OCI-LY1 (cell line): ENCODE data around the gene RASGEF1C.

Experiments
- H2AFZ ChIP-seq: fragments of 200-600 bp; sonication (generic), shearing (Covaris generic); 2 replicates; pipeline ENCODE4 v1.6.0; 2014; ENCODE audit warnings: antibody characterized with exemption, mild to moderate bottlenecking, low read length
- H3F3A ChIP-seq: fragments of 200-600 bp; sonication (generic), shearing (Covaris generic); 2 replicates; pipeline ENCODE4 v1.6.0; 2014; ENCODE audit warnings: mild to moderate bottlenecking, antibody characterized with exemption, low read length, moderate library complexity; ENCODE audit not compliant: insufficient read depth
- H3K27ac ChIP-seq: fragments of 200-600 bp; sonication (generic); 2 replicates; pipeline ENCODE4 v1.5.1; 2014; ENCODE audit warnings: low read length, mixed run types, mild to moderate bottlenecking, low read depth; ENCODE audit not compliant: poor library complexity, severe bottlenecking
- H3K27me3 ChIP-seq: fragments of 200-600 bp; sonication (generic); 2 replicates; pipeline ENCODE4 v1.6.0; 2014; ENCODE audit warnings: antibody characterized with exemption, mild to moderate bottlenecking, low read length, moderate library complexity; ENCODE audit not compliant: insufficient read depth
- H3K36me3 ChIP-seq: fragments of 200-600 bp; sonication (generic); 2 replicates; pipeline ENCODE4 v1.6.1; 2014; ENCODE audit warnings: mild to moderate bottlenecking, antibody characterized with exemption, low read length, moderate library complexity, mixed read lengths; ENCODE audit not compliant: insufficient read depth
- H3K4me1 ChIP-seq: fragments of 200-600 bp; sonication (generic); 2 replicates; pipeline ENCODE4 v1.5.1; 2014; ENCODE audit warnings: mild to moderate bottlenecking, low read length, moderate library complexity; ENCODE audit not compliant: insufficient read depth, severe bottlenecking
- H3K4me2 ChIP-seq: fragments of 200-600 bp; sonication (generic), shearing (Covaris generic); 2 replicates; pipeline ENCODE4 v1.6.1; 2014; ENCODE audit warnings: low read length
- H3K4me3 ChIP-seq: fragments of 200-600 bp; sonication (generic); 2 replicates; pipeline ENCODE4 v1.5.1; 2014; ENCODE audit warnings: low read length, low read depth, mild to moderate bottlenecking, mixed read lengths; ENCODE audit not compliant: poor library complexity, severe bottlenecking
- H3K79me2 ChIP-seq: fragments of 200-600 bp; shearing (Covaris generic); 2 replicates; pipeline ENCODE4 v1.6.1; 2016; ENCODE audit warnings: mixed run types, low read length, mixed read lengths; ENCODE audit not compliant: insufficient read depth
- H3K9ac ChIP-seq: fragments of 200-600 bp; sonication (generic), shearing (Covaris generic); 2 replicates; pipeline ENCODE4 v1.6.1; 2014; ENCODE audit warnings: mild to moderate bottlenecking, low read length, mixed read lengths
- H3K9me2 ChIP-seq: fragments of 200-600 bp; sonication (generic), shearing (Covaris generic); 2 replicates; pipeline ENCODE4 v1.6.1; 2014; ENCODE audit warnings: low read depth, mild to moderate bottlenecking, low read length, mixed read lengths
- H3K9me3 ChIP-seq: fragments of 200-600 bp; shearing (Covaris generic); 2 replicates; pipeline ENCODE4 v1.6.1; 2014; ENCODE audit warnings: low read length, mixed read lengths
- H4K20me1 ChIP-seq: fragments of 200-600 bp; sonication (generic), shearing (Covaris generic); 2 replicates; pipeline ENCODE4 v1.6.0; 2016; ENCODE audit warnings: mild to moderate bottlenecking, low read length; ENCODE audit not compliant: insufficient read depth
- EZH2 ChIP-seq: fragments of 200-600 bp; sonication (generic), shearing (Covaris generic); IDR thresholded peaks from 2 replicates; pipeline ENCODE4 v1.8.0; 2017; ENCODE audit warnings: borderline replicate concordance, mixed run types, mild to moderate bottlenecking, antibody characterized with exemption, low read length, moderate library complexity, mixed read lengths
- TF ChIP-seq, protein P1 (sequence below): fragments of 200-600 bp; sonication (generic), shearing (Covaris generic); IDR thresholded peaks from 2 replicates; pipeline ENCODE4 v1.5.1; 2017; ENCODE audit warnings: mild to moderate bottlenecking, antibody characterized with exemption, low read length, moderate library complexity, mixed read lengths

The RASGEF1C gene

GRCh38 chr5:180119903-180120236 lies 89.1 kb downstream of the RASGEF1C start:
- no peaks in the 10 kb centered on the region for H3K9me2 ChIP-seq
- no peaks in the 10 kb centered on the region for H3K9me3 ChIP-seq
- no peaks in the 10 kb centered on the region for H3F3A ChIP-seq
- H3K4me3 ChIP-seq, result no peak overlapping the region
- no peaks in the 10 kb centered on the region for H3K27me3 ChIP-seq
- no peak overlapping the region for H3K9ac ChIP-seq
- H2AFZ ChIP-seq, result no peak overlapping the region
- H3K79me2 ChIP-seq, result no peaks in the 10 kb centered on the region
- H3K36me3 ChIP-seq, result no peaks in the 10 kb centered on the region
- no peak overlapping the region for H3K4me2 ChIP-seq
- no peaks in the 10 kb centered on the region for H3K4me1 ChIP-seq
- no peak for TF ChIP-seq EZH2
- TF ChIP-seq, protein P1, sequence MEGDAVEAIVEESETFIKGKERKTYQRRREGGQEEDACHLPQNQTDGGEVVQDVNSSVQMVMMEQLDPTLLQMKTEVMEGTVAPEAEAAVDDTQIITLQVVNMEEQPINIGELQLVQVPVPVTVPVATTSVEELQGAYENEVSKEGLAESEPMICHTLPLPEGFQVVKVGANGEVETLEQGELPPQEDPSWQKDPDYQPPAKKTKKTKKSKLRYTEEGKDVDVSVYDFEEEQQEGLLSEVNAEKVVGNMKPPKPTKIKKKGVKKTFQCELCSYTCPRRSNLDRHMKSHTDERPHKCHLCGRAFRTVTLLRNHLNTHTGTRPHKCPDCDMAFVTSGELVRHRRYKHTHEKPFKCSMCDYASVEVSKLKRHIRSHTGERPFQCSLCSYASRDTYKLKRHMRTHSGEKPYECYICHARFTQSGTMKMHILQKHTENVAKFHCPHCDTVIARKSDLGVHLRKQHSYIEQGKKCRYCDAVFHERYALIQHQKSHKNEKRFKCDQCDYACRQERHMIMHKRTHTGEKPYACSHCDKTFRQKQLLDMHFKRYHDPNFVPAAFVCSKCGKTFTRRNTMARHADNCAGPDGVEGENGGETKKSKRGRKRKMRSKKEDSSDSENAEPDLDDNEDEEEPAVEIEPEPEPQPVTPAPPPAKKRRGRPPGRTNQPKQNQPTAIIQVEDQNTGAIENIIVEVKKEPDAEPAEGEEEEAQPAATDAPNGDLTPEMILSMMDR, result no peak
- H3K27ac ChIP-seq, result no peak overlapping the region
- H4K20me1 ChIP-seq, result no peaks in the 10 kb centered on the region

DNA sequence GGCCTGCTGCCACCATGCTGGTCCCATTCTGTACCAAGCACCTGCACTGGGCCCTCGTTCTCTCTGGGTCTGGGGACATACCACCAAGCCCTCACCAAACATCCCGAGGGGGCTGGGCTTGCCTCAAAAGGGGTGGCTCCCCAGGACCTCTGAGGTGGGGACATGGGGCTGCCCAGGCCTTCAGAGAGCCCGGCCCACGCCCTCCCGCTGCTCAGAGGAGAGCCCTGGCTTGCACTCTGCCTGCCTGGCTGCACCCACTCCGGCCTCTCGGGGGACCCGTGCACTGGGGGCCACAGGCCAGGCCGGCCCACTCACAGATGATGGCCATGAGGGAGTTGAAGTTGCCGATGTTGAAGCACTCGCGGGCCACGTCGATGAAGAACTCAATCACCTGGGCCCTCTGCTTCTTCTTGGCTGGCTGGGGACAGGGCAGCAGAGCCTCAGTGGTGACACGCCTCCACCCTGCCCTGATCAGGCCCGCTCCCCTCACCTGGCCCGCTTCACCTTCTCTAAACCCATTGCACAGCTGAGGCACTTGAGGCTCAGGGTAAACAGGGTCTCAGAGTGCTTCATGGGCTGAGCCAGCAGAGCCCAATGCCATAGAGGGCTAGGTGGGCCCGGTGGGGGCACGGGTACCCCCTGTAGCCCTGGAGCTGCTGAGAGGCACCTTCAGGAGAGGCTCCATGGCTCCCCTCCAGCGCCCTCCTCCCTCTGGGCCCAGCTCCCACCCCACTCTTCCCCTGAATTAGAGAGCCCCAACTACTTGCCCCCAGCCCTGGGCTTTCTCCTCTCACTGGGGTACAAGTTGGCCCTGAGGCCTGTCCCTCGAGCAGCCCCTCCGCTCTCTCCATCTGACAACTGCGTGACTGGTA lies 89.7 kb downstream of the RASGEF1C start:
- Histone ChIP-seq H3K27ac (no peak overlapping the region), H3K4me2 (no peak overlapping the region), H3K9ac (no peak overlapping the region), H3K36me3 (no peaks in the 10 kb centered on the region), H3F3A (no peaks in the 10 kb centered on the region), H2AFZ (no peak overlapping the region), H3K9me2 (no peaks in the 10 kb centered on the region), H3K4me1 (no peaks in the 10 kb centered on the region), H3K4me3 (no peak overlapping the region), H3K79me2 (no peaks in the 10 kb centered on the region), H4K20me1 (no peaks in the 10 kb centered on the region), H3K9me3 (no peaks in the 10 kb centered on the region), H3K27me3 (no peaks in the 10 kb centered on the region)
- no peak for TF ChIP-seq EZH2
- TF ChIP-seq, protein P1, result no peak

GRCh38 chr5:180118391-180118791 lies 90.6 kb downstream of the RASGEF1C start:
- no peaks in the 10 kb centered on the region for H3K36me3 ChIP-seq
- H4K20me1 ChIP-seq, result no peaks in the 10 kb centered on the region
- no peaks in the 10 kb centered on the region for H3K9me3 ChIP-seq
- TF ChIP-seq, protein P1, result no peak
- TF ChIP-seq EZH2, result no peak
- H3K27ac ChIP-seq, result no peak overlapping the region
- H3K4me2 ChIP-seq, result no peak overlapping the region
- no peaks in the 10 kb centered on the region for H3K9me2 ChIP-seq
- H3K4me1 ChIP-seq, result no peaks in the 10 kb centered on the region
- H3K79me2 ChIP-seq, result no peaks in the 10 kb centered on the region
- no peaks in the 10 kb centered on the region for H3F3A ChIP-seq
- H2AFZ ChIP-seq, result no peak overlapping the region
- H3K4me3 ChIP-seq, result no peak overlapping the region
- H3K27me3 ChIP-seq, result no peaks in the 10 kb centered on the region
- H3K9ac ChIP-seq, result no peak overlapping the region
